ENCODE measurements around the gene PSMC1. TPM values are rescaled to one million over a fixed set of nuclear protein-coding genes. Genes with fewer than 3 reads are reported as not detected.

The PSMC1 gene
- polyA plus RNA-seq, 1 of the 3 experiments (the other 2 are of a cell fraction): 102 TPM

DNA sequence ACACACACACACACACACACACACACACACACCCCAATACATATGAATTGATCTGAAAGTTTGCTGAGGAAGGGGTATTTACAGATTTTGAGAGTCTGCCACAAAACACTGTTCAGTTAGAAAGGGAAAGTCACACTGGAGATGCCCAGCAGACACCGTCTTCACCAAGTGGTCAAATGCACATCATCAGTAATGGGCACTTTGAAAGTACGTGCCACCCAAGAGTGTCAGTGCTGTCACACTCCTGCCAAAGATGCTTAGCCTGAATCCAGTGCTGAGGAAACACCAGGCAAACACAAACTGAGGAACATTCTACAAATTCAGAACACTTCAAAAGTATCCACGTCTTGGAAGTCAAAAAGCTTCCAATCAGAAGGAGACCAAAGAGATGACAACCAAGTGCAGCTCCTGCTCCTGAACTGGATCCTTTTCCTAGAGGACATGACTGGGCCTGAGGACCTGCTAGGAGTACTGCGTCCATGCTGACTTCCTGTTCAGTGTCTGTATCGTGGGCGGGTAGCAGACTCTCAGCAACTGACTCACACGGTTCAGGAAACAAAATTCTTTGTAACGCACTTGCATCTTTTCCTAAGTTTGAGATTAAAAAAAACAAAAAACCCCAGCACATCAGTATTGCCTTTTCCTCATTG, 18.6 kb downstream of the PSMC1 start:
- Histone ChIP-seq H3K4me2 (peak overlapping the region; percentile 6; the same call in 1 of the 2 replicates), H3K9me3 (no peaks in the 10 kb centered on the region), H3K27me3 (ENCODE audit: insufficient read depth) (no peaks in the 10 kb centered on the region), H3K9ac (no peak overlapping the region), H3K9me2 (no peaks in the 10 kb centered on the region), H3K79me2 (ENCODE audit: insufficient read depth) (no peaks in the 10 kb centered on the region), H2AFZ (ENCODE audit: low read depth) (no peak overlapping the region), H3K36me3 (replicated peaks in 1 of 2; ENCODE audit: control insufficient read depth in 1 of 2, insufficient read depth in 2 of 2, low read length in 1 of 2) (peaks cover 31 to 50% of the 10 kb centered on the region in 2 experiments), H3K27ac (ENCODE audit: low read depth in 2 of 2, low read length in 1 of 2) (peak overlapping the region in 1 of 2 experiments; percentile 75; a peak in 2 of 4 replicates), H3K4me1 (ENCODE audit: control insufficient read depth in 1 of 2, insufficient read depth in 2 of 2, low read depth in 1 of 2, low read length in 1 of 2) (0 out of 4 replicates have a peak, but pooled peaks cover 0 to 8% of the 10 kb centered on the region in 2 experiments), H3K4me3 (ENCODE audit: low read depth in 2 of 2, low read length in 1 of 2) (no peak overlapping the region), H3F3A (replicated peaks; ENCODE audit: insufficient read depth) (peaks cover 33% of the 10 kb centered on the region), H4K20me1 (ENCODE audit: insufficient read depth) (no peaks in the 10 kb centered on the region)
- ChIA-PET POLR2A (no interaction called here), CTCF (interaction anchor here (1.2 to 1.4 kb wide), 2 partner anchors 16 to 28 kb away, joined by 3 to 7 read pairs; no protein-coding TSS in a partner anchor)
- no peak for TF ChIP-seq RXRA (IDR thresholded peaks at IDR 0.05; ENCODE audit: borderline replicate concordance, low read depth)
- TF ChIP-seq MXI1 (IDR thresholded peaks at IDR 0.05; ENCODE audit: low read depth, low read length): no peak
- TF ChIP-seq, protein P1, sequence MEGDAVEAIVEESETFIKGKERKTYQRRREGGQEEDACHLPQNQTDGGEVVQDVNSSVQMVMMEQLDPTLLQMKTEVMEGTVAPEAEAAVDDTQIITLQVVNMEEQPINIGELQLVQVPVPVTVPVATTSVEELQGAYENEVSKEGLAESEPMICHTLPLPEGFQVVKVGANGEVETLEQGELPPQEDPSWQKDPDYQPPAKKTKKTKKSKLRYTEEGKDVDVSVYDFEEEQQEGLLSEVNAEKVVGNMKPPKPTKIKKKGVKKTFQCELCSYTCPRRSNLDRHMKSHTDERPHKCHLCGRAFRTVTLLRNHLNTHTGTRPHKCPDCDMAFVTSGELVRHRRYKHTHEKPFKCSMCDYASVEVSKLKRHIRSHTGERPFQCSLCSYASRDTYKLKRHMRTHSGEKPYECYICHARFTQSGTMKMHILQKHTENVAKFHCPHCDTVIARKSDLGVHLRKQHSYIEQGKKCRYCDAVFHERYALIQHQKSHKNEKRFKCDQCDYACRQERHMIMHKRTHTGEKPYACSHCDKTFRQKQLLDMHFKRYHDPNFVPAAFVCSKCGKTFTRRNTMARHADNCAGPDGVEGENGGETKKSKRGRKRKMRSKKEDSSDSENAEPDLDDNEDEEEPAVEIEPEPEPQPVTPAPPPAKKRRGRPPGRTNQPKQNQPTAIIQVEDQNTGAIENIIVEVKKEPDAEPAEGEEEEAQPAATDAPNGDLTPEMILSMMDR (IDR thresholded peaks at IDR 0.05): no peak
- no peak for TF ChIP-seq SMC3 (IDR thresholded peaks at IDR 0.05; ENCODE audit: low read depth, low read length)
- TF ChIP-seq JUND (IDR thresholded peaks at IDR 0.05): no peak
- no peak for TF ChIP-seq FOSL2 (IDR thresholded peaks at IDR 0.05; ENCODE audit: borderline replicate concordance, low read depth)
- TF ChIP-seq YY1 (IDR thresholded peaks at IDR 0.05; ENCODE audit: low read depth): no peak
- WGBS (ENCODE audit: low lambda C conversion rate): 63% methylated on average over 7 of the region's 8 CpGs
- DNase-seq: no peak

DNA sequence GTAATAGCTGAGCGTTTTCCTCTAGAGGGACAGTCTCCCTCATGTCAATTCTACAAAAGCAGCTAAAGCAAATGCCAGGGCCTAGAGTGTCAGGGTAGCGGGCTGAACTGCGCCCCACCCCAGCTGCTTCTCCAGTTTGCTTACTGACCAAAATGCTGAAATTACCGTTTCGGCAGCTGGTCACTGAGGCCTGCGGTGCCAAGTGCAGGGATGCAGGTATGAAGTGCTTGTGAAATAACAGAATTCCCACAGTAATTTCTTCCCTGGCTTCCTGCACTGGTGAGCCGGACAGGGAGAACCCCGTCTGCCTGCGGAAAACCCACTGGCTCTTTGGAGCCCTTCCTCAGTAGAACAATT, 19.1 kb downstream of the PSMC1 start:
- Histone ChIP-seq H3K79me2 (ENCODE audit: insufficient read depth) (no peaks in the 10 kb centered on the region), H3K9me3 (no peaks in the 10 kb centered on the region), H3K27me3 (ENCODE audit: insufficient read depth) (no peaks in the 10 kb centered on the region), H3F3A (replicated peaks; ENCODE audit: insufficient read depth) (peaks cover 33% of the 10 kb centered on the region), H3K4me3 (ENCODE audit: low read depth in 2 of 2, low read length in 1 of 2) (no peak overlapping the region), H3K4me1 (ENCODE audit: control insufficient read depth in 1 of 2, insufficient read depth in 2 of 2, low read depth in 1 of 2, low read length in 1 of 2) (0 out of 4 replicates have a peak, but pooled peaks cover 0 to 8% of the 10 kb centered on the region in 2 experiments), H3K36me3 (replicated peaks in 1 of 2; ENCODE audit: control insufficient read depth in 1 of 2, insufficient read depth in 2 of 2, low read length in 1 of 2) (peaks cover 26 to 45% of the 10 kb centered on the region in 2 experiments), H4K20me1 (ENCODE audit: insufficient read depth) (no peaks in the 10 kb centered on the region), H3K4me2 (peak overlapping the region; percentile 6; the same call in 1 of the 2 replicates), H2AFZ (ENCODE audit: low read depth) (no peak overlapping the region), H3K27ac (ENCODE audit: low read depth in 2 of 2, low read length in 1 of 2) (peak overlapping the region in 1 of 2 experiments; percentile 75; a peak in 2 of 4 replicates), H3K9me2 (no peaks in the 10 kb centered on the region), H3K9ac (no peak overlapping the region)
- DNase-seq: no peak
- CTCF ChIA-PET: interaction anchor here (1.2 to 1.4 kb wide), 2 partner anchors 15 to 28 kb away, joined by 3 to 7 read pairs; no protein-coding TSS in a partner anchor
- POLR2A ChIA-PET: interaction anchor here (0.6 kb wide), 1 partner anchor 329 kb away, joined by 3 read pairs; no protein-coding TSS in a partner anchor
- WGBS (ENCODE audit: low lambda C conversion rate): 94% methylated on average over 9 of the region's 9 CpGs
- TF ChIP-seq ZBTB33 (IDR thresholded peaks at IDR 0.05; ENCODE audit: borderline replicate concordance, low read depth) (no peak), SIN3A (IDR thresholded peaks at IDR 0.05; ENCODE audit: borderline replicate concordance, low read depth, low read length) (no peak), TAF1 (IDR thresholded peaks at IDR 0.05; ENCODE audit: borderline replicate concordance, low read depth, low read length) (no peak), POLR2AphosphoS5 (IDR thresholded peaks at IDR 0.05; ENCODE audit: low read depth, low read length) (no peak), MXI1 (IDR thresholded peaks at IDR 0.05; ENCODE audit: low read depth, low read length) (no peak), FOSL2 (IDR thresholded peaks at IDR 0.05; ENCODE audit: borderline replicate concordance, low read depth) (no peak), SMC3 (IDR thresholded peaks at IDR 0.05; ENCODE audit: low read depth, low read length) (no peak), TCF12 (IDR thresholded peaks at IDR 0.05) (no peak), FOXM1 (IDR thresholded peaks at IDR 0.05; ENCODE audit: low read depth) (no peak), NRF1 (IDR thresholded peaks at IDR 0.05; ENCODE audit: low read depth, low read length) (no peak)
- TF ChIP-seq, protein P1 (IDR thresholded peaks at IDR 0.05): no peak
- TF ChIP-seq, protein P2, sequence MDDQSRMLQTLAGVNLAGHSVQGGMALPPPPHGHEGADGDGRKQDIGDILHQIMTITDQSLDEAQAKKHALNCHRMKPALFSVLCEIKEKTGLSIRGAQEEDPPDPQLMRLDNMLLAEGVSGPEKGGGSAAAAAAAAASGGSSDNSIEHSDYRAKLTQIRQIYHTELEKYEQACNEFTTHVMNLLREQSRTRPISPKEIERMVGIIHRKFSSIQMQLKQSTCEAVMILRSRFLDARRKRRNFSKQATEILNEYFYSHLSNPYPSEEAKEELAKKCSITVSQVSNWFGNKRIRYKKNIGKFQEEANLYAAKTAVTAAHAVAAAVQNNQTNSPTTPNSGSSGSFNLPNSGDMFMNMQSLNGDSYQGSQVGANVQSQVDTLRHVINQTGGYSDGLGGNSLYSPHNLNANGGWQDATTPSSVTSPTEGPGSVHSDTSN (IDR thresholded peaks at IDR 0.05): no peak
